Vagina (tissue), 2 donors: Measurements from ENCODE around the gene PROZ. TPM values are rescaled to one million over a fixed set of nuclear protein-coding genes. Genes with fewer than 3 reads are reported as not detected.

Experiments
- DNase-seq, 2 donors: peaks; one replicate each; pipeline ENCODE4 v3.0.0-alpha.2; 2017; ENCODE audit errors: extremely low spot score in 2 of 2
- H3K27ac ChIP-seq: fragments of 200-600 bp; sonication (generic); one replicate; pipeline ENCODE4 v1.5.1; 2019
- H3K27me3 ChIP-seq: fragments of 200-600 bp; sonication (generic); one replicate; pipeline ENCODE4 v1.5.1; 2019
- H3K36me3 ChIP-seq, 2 donors: fragments of 200-600 bp; sonication (generic); one replicate each; pipeline ENCODE4 v1.5.1; 2017 to 2019
- H3K4me1 ChIP-seq: fragments of 200-600 bp; sonication (generic); one replicate; pipeline ENCODE4 v1.5.1; 2019
- H3K4me3 ChIP-seq, 2 donors: fragments of 200-600 bp; sonication (generic); 1 replicate in 1 of 2; 2 replicates in 1 of 2; pipeline ENCODE4 v1.5.1; 2016 to 2019
- H3K9me3 ChIP-seq: fragments of 200-600 bp; sonication (generic); one replicate; pipeline ENCODE4 v1.5.1; 2019
- CTCF ChIP-seq, 3 experiments: fragments of 450-650 bp in 2 of 3; fragments of 200-600 bp in 1 of 3; sonication (generic) in 1 of 3; IDR thresholded peaks; one replicate each; pipeline ENCODE4 v1.5.1; 2017 to 2019; ENCODE audit warnings: antibody characterized with exemption in 3 of 3, mild to moderate bottlenecking in 2 of 3, moderate library complexity in 2 of 3
- POLR2A ChIP-seq, 2 donors: fragments of 450-650 bp; IDR thresholded peaks; one replicate each; pipeline ENCODE4 v1.6.1; 2017; ENCODE audit warnings: antibody characterized with exemption in 2 of 2, mild to moderate bottlenecking in 2 of 2, moderate library complexity in 2 of 2
- POLR2AphosphoS5 ChIP-seq, 2 donors: sonication (generic); formaldehyde crosslinking; IDR thresholded peaks; one replicate each; pipeline ENCODE4 v1.9.0; 2017; ENCODE audit warnings: antibody characterized with exemption in 2 of 2, mild to moderate bottlenecking in 2 of 2, low read depth in 1 of 2; ENCODE audit not compliant: insufficient read depth in 1 of 2
- intact Hi-C: fragments of 100-400 bp; cut with DNase I; formaldehyde crosslinking; loops from one replicate; pipeline ENCODE4 v1.15.1; 2023
- total RNA-seq: library from RNA; depleted of rRNA; stranded (reverse); fragments of >200 nt; gene quantifications from one replicate; pipeline ENCODE4 v1.2.3, GENCODE V29; 2016

Gene PROZ
- total RNA-seq, 1 donor from 2014 or later: not detected

- H3K27ac ChIP-seq: no peak overlapping the region
- peak; percentile 55 to 78 for DNase-seq
- H3K27me3 ChIP-seq: no peaks in the 10 kb centered on the region
Measured at GRCh38 chr13:113148407-113148806, 10.0 kb upstream of the PROZ start.

GRCh38 chr13:113148940-113149503 lies 9.4 kb upstream of the PROZ start:
- no peaks in the 10 kb centered on the region for H3K36me3 ChIP-seq
- TF ChIP-seq POLR2AphosphoS5 (IDR thresholded peaks at IDR 0.05; ENCODE audit: insufficient read depth in 1 of 2, low read depth in 1 of 2) (no peak), CTCF (IDR thresholded peaks at IDR 0.05) (no peak), POLR2A (IDR thresholded peaks at IDR 0.05) (no peak)
- no peaks in the 10 kb centered on the region for H3K27me3 ChIP-seq
- H3K9me3 ChIP-seq: no peaks in the 10 kb centered on the region
- no peak overlapping the region for H3K4me3 ChIP-seq
- H3K4me1 ChIP-seq: peaks cover 19% of the 10 kb centered on the region
- no peak overlapping the region for H3K27ac ChIP-seq
- peak; percentile 84 to 91 for DNase-seq
- intact Hi-C loops: no loop called here

More at GRCh38 chr13:113148407-113148806, 10.0 kb upstream of the PROZ start:
- Histone ChIP-seq H3K4me1 (peaks cover 16% of the 10 kb centered on the region), H3K4me3 (no peak overlapping the region), H3K36me3 (no peaks in the 10 kb centered on the region), H3K9me3 (no peaks in the 10 kb centered on the region)
- TF ChIP-seq POLR2A (IDR thresholded peaks at IDR 0.05) (no peak), POLR2AphosphoS5 (IDR thresholded peaks at IDR 0.05; ENCODE audit: insufficient read depth in 1 of 2, low read depth in 1 of 2) (no peak), CTCF (IDR thresholded peaks at IDR 0.05) (no peak)
- intact Hi-C loops: no loop called here

GRCh38 chr13:113149711-113150549 lies 8.5 kb upstream of the PROZ start:
- no peaks in the 10 kb centered on the region for H3K27me3 ChIP-seq
- H3K36me3 ChIP-seq: no peaks in the 10 kb centered on the region
- DNase-seq: peak; percentile 76 to 89
- no peaks in the 10 kb centered on the region for H3K9me3 ChIP-seq
- no peak overlapping the region for H3K4me3 ChIP-seq
- intact Hi-C loops: loop anchor here (10.0 kb wide), 1 partner anchor 215 kb away; the partner anchor contains the start of gene GRTP1
- no peak for TF ChIP-seq POLR2A (IDR thresholded peaks at IDR 0.05)
- TF ChIP-seq CTCF (IDR thresholded peaks at IDR 0.05): no peak
- no peak for TF ChIP-seq POLR2AphosphoS5 (IDR thresholded peaks at IDR 0.05; ENCODE audit: insufficient read depth in 1 of 2, low read depth in 1 of 2)
- no peak overlapping the region for H3K27ac ChIP-seq
- H3K4me1 ChIP-seq: peaks cover 24% of the 10 kb centered on the region

GRCh38 chr13:113150550-113151365 lies 7.7 kb upstream of the PROZ start:
- TF ChIP-seq CTCF (IDR thresholded peaks at IDR 0.05): no peak
- TF ChIP-seq POLR2AphosphoS5 (IDR thresholded peaks at IDR 0.05; ENCODE audit: insufficient read depth in 1 of 2, low read depth in 1 of 2): no peak
- TF ChIP-seq POLR2A (IDR thresholded peaks at IDR 0.05): no peak
- Histone ChIP-seq H3K27me3 (no peaks in the 10 kb centered on the region), H3K9me3 (no peaks in the 10 kb centered on the region), H3K4me3 (no peak overlapping the region), H3K4me1 (peaks cover 24% of the 10 kb centered on the region), H3K27ac (no peak overlapping the region), H3K36me3 (no peaks in the 10 kb centered on the region)
- intact Hi-C loops: loop anchor here (10.0 kb wide), 1 partner anchor 214 kb away; the partner anchor contains the start of gene GRTP1
- peak; percentile 86 to 93 for DNase-seq
